ENCODE results near the gene SERAC1.

The SERAC1 gene

GRCh38 chr6:158061709-158062461 is 106.2 kb downstream of the SERAC1 start:
- H3F3A ChIP-seq (ENCODE audit: insufficient read depth, low read length) = no peaks in the 10 kb centered on the region
- H3K4me1 ChIP-seq (ENCODE audit: insufficient read depth, low read length, severe bottlenecking) = no peaks in the 10 kb centered on the region
- H4K20me1 ChIP-seq (ENCODE audit: insufficient read depth, low read length) = no peaks in the 10 kb centered on the region
- H2AFZ ChIP-seq (ENCODE audit: low read length) = no peak overlapping the region
- H3K27me3 ChIP-seq (ENCODE audit: insufficient read depth, low read length) = peaks cover 5% of the 10 kb centered on the region; the same call in 1 of the 2 replicates
- no peak overlapping the region for H3K9ac ChIP-seq (ENCODE audit: low read length)
- H3K36me3 ChIP-seq (ENCODE audit: insufficient read depth, low read length) = no peaks in the 10 kb centered on the region
- no peak overlapping the region for H3K27ac ChIP-seq (ENCODE audit: low read depth, low read length, poor library complexity, severe bottlenecking)
- no peak overlapping the region for H3K4me3 ChIP-seq (ENCODE audit: low read depth, low read length, poor library complexity, severe bottlenecking)
- no peaks in the 10 kb centered on the region for H3K79me2 ChIP-seq (ENCODE audit: insufficient read depth, low read length)
- H3K9me2 ChIP-seq (ENCODE audit: low read depth, low read length) = no peaks in the 10 kb centered on the region
- TF ChIP-seq, protein P1, sequence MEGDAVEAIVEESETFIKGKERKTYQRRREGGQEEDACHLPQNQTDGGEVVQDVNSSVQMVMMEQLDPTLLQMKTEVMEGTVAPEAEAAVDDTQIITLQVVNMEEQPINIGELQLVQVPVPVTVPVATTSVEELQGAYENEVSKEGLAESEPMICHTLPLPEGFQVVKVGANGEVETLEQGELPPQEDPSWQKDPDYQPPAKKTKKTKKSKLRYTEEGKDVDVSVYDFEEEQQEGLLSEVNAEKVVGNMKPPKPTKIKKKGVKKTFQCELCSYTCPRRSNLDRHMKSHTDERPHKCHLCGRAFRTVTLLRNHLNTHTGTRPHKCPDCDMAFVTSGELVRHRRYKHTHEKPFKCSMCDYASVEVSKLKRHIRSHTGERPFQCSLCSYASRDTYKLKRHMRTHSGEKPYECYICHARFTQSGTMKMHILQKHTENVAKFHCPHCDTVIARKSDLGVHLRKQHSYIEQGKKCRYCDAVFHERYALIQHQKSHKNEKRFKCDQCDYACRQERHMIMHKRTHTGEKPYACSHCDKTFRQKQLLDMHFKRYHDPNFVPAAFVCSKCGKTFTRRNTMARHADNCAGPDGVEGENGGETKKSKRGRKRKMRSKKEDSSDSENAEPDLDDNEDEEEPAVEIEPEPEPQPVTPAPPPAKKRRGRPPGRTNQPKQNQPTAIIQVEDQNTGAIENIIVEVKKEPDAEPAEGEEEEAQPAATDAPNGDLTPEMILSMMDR (IDR thresholded peaks at IDR 0.05; ENCODE audit: low read length) = no peak
- no peak for TF ChIP-seq EZH2 (IDR thresholded peaks at IDR 0.05; ENCODE audit: borderline replicate concordance, low read length)
- no peak overlapping the region for H3K4me2 ChIP-seq (ENCODE audit: low read length)
- H3K9me3 ChIP-seq (ENCODE audit: low read length) = no peaks in the 10 kb centered on the region

- H2AFZ ChIP-seq (ENCODE audit: low read length) = no peak overlapping the region
- H3F3A ChIP-seq (ENCODE audit: insufficient read depth, low read length) = no peaks in the 10 kb centered on the region
- TF ChIP-seq, protein P1 (IDR thresholded peaks at IDR 0.05; ENCODE audit: low read length) = no peak
- TF ChIP-seq EZH2 (IDR thresholded peaks at IDR 0.05; ENCODE audit: borderline replicate concordance, low read length) = no peak
- H3K4me2 ChIP-seq (ENCODE audit: low read length) = no peak overlapping the region
- peaks cover 5% of the 10 kb centered on the region; the same call in 1 of the 2 replicates for H3K27me3 ChIP-seq (ENCODE audit: insufficient read depth, low read length)
- H3K27ac ChIP-seq (ENCODE audit: low read depth, low read length, poor library complexity, severe bottlenecking) = no peak overlapping the region
- no peak overlapping the region for H3K9ac ChIP-seq (ENCODE audit: low read length)
- no peaks in the 10 kb centered on the region for H4K20me1 ChIP-seq (ENCODE audit: insufficient read depth, low read length)
- no peaks in the 10 kb centered on the region for H3K4me1 ChIP-seq (ENCODE audit: insufficient read depth, low read length, severe bottlenecking)
- H3K36me3 ChIP-seq (ENCODE audit: insufficient read depth, low read length) = no peaks in the 10 kb centered on the region
- H3K4me3 ChIP-seq (ENCODE audit: low read depth, low read length, poor library complexity, severe bottlenecking) = no peak overlapping the region
- no peaks in the 10 kb centered on the region for H3K79me2 ChIP-seq (ENCODE audit: insufficient read depth, low read length)
- H3K9me3 ChIP-seq (ENCODE audit: low read length) = no peaks in the 10 kb centered on the region
- H3K9me2 ChIP-seq (ENCODE audit: low read depth, low read length) = no peaks in the 10 kb centered on the region
Measured at GRCh38 chr6:158061361-158061708, 106.7 kb downstream of the SERAC1 start.

DNA sequence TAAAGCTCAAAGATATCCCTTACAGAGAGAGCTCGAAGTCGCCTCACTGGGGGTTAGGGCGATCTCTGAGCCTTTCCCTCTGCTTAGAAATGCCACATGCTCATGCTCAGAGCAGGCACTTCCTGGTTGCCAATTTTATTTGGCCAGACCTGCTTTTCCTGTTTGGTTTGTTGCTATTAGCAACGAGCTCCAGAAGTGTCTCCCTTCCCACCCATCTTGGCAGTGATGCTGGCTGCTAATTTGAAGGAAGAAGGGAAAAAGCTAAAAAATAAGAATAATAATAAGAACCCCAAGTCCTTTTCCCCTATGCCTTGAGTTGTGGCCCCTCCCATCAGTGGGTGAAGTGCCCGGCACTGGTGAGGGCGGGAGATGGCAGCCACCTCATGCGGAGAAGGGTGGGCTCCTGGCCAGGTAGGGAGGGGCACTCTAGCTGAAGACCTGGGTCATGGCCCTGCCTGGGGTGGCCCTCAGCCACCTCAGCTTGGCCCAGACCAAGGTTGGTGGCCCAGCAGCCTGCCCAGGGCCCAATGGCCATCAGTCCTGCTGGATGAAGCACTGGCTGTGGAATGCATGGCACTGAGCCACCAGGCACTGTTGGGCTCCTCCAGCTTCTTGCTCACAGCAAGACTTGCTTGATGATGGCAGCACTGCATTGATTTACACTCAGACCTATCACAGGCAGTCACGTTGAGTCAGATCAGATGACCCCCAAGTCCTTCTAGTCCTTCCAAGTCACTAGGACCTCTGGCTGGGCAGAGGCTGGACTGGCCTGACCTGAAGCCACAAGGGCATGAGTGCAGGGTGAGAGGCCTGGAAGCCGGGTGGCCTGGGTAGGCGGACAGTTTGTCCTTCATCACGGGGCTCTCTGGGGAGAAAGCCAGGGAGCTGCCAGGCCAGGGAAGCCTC is 107.4 kb downstream of the SERAC1 start:
- H3F3A ChIP-seq (ENCODE audit: insufficient read depth, low read length) = no peaks in the 10 kb centered on the region
- no peak overlapping the region for H3K4me3 ChIP-seq (ENCODE audit: low read depth, low read length, poor library complexity, severe bottlenecking)
- H3K9me3 ChIP-seq (ENCODE audit: low read length) = no peaks in the 10 kb centered on the region
- H3K4me2 ChIP-seq (ENCODE audit: low read length) = no peak overlapping the region
- no peaks in the 10 kb centered on the region for H3K79me2 ChIP-seq (ENCODE audit: insufficient read depth, low read length)
- no peak overlapping the region for H3K27ac ChIP-seq (ENCODE audit: low read depth, low read length, poor library complexity, severe bottlenecking)
- H3K36me3 ChIP-seq (ENCODE audit: insufficient read depth, low read length) = no peaks in the 10 kb centered on the region
- H3K9me2 ChIP-seq (ENCODE audit: low read depth, low read length) = no peaks in the 10 kb centered on the region
- TF ChIP-seq, protein P1 (IDR thresholded peaks at IDR 0.05; ENCODE audit: low read length) = no peak
- no peak for TF ChIP-seq EZH2 (IDR thresholded peaks at IDR 0.05; ENCODE audit: borderline replicate concordance, low read length)
- H2AFZ ChIP-seq (ENCODE audit: low read length) = no peak overlapping the region
- H3K4me1 ChIP-seq (ENCODE audit: insufficient read depth, low read length, severe bottlenecking) = no peaks in the 10 kb centered on the region
- H3K27me3 ChIP-seq (ENCODE audit: insufficient read depth, low read length) = no peaks in the 10 kb centered on the region; the same call in 1 of the 2 replicates
- H3K9ac ChIP-seq (ENCODE audit: low read length) = no peak overlapping the region
- no peaks in the 10 kb centered on the region for H4K20me1 ChIP-seq (ENCODE audit: insufficient read depth, low read length)
